ENCODE data around the gene RIPK1.
"Not testable (repeated sequence)": the region's sequence is repeated elsewhere in the genome, so short reads cannot be mapped to it uniquely, and the experiment has no call there.

The RIPK1 gene

GRCh38 chr6:3068329-3069214, at the start of gene RIPK1:
TSS of gene RIPK1 (plus strand) at chr6:3068494. CDS start at chr6:3076824, 8,330 bp downstream.
- peak; percentile 80 to 83 for ATAC-seq

GRCh38 chr6:3019065-3019464, 49.2 kb upstream of the RIPK1 start:
- no peak for ATAC-seq

- ATAC-seq: no peak
These were observed 48.5 kb upstream of the RIPK1 start for GRCh38 chr6:3019749-3020320.

GRCh38 chr6:3020976-3021598, 47.2 kb upstream of the RIPK1 start:
- not testable (repeated sequence) for ATAC-seq

GRCh38 chr6:3022765-3023662, 45.3 kb upstream of the RIPK1 start:
- peak in 1 of 2 donors; percentile 8 for ATAC-seq

GRCh38 chr6:3023663-3024483, 44.4 kb upstream of the RIPK1 start:
- ATAC-seq: peak; percentile 95 to 97

GRCh38 chr6:3026791-3027626, 41.3 kb upstream of the RIPK1 start:
- peak in 1 of 2 donors; percentile 14 for ATAC-seq

GRCh38 chr6:3028156-3028555, 40.1 kb upstream of the RIPK1 start:
- ATAC-seq: not testable (repeated sequence)

GRCh38 chr6:3031857-3032640, 36.2 kb upstream of the RIPK1 start:
- ATAC-seq: no peak

GRCh38 chr6:3032986-3033385, 35.3 kb upstream of the RIPK1 start:
- no peak for ATAC-seq

- no peak for ATAC-seq
These were observed 34.6 kb upstream of the RIPK1 start for GRCh38 chr6:3033652-3034051.

- no peak for ATAC-seq
These were observed 32.9 kb upstream of the RIPK1 start for GRCh38 chr6:3035397-3035796.

- no peak for ATAC-seq
These were observed 31.2 kb upstream of the RIPK1 start for GRCh38 chr6:3036861-3037637.

GRCh38 chr6:3037638-3038365, 30.5 kb upstream of the RIPK1 start:
- no peak for ATAC-seq

GRCh38 chr6:3039384-3039783, 28.9 kb upstream of the RIPK1 start:
- ATAC-seq: no peak

- ATAC-seq: no peak
These were observed 27.1 kb upstream of the RIPK1 start for GRCh38 chr6:3041147-3041546.

GRCh38 chr6:3041606-3042005, 26.7 kb upstream of the RIPK1 start:
- no peak for ATAC-seq

GRCh38 chr6:3045369-3045768, 22.9 kb upstream of the RIPK1 start:
- no peak for ATAC-seq

All from activated CD4-positive, CD25-positive, alpha-beta regulatory T cell treated with anti-CD3 and anti-CD28 coated beads, Interleukin-2, amount 50 U/mL, for 24 hours (primary cell).